ENCODE measurements around the gene TRAPPC3. TPM values are rescaled to one million over a fixed set of nuclear protein-coding genes. Genes with fewer than 3 reads are reported as not detected.

The TRAPPC3 gene
- total RNA-seq, 2 experiments from 2014 or later, result 50.3 to 60.4 TPM

DNA sequence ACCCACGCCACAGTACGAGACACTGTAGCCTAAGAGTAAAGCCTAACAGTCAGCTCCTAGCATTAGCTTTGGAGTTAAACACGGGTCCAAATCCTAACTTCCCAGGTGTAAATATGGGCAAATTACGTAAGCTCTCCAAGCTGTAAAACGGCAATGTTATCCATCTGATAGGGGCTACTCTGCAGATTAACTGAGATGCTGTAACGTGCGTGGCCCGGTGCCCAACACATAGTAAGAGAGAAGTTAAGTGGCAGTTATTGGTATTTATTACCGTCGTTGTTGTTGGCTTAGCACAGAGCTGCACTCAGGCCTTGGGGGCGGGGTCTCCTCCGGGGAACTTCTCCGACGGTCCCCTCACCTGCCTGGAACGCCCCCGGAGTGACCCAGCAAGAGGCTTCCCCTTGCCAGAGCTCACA, 457 bp downstream of the TRAPPC3 start:
- H4K20me1 ChIP-seq (ENCODE audit: insufficient read depth, low read length), result no peaks in the 10 kb centered on the region
- peak overlapping the region; percentile 97 for H3K4me3 ChIP-seq (ENCODE audit: low read depth, low read length, poor library complexity, severe bottlenecking)
- DNase-seq (ENCODE audit: low spot score), result no peak
- H3K9me2 ChIP-seq (ENCODE audit: insufficient read depth, low read length), result no peaks in the 10 kb centered on the region
- H3K27ac ChIP-seq (ENCODE audit: low read depth, low read length, poor library complexity, severe bottlenecking), result peak overlapping the region; percentile 49
- BruUV-seq (replicated peaks), result no TSS peak
- H3K79me2 ChIP-seq (ENCODE audit: insufficient read depth, low read depth, low read length), result peaks cover 24% of the 10 kb centered on the region; the same call in 1 of the 2 replicates
- H3K9me3 ChIP-seq (ENCODE audit: low read length), result peaks cover 15% of the 10 kb centered on the region; the same call in 1 of the 2 replicates
- TF ChIP-seq EZH2phosphoT487 (IDR thresholded peaks at IDR 0.05; ENCODE audit: borderline replicate concordance, low read depth, low read length), result no peak
- TF ChIP-seq, protein P1, sequence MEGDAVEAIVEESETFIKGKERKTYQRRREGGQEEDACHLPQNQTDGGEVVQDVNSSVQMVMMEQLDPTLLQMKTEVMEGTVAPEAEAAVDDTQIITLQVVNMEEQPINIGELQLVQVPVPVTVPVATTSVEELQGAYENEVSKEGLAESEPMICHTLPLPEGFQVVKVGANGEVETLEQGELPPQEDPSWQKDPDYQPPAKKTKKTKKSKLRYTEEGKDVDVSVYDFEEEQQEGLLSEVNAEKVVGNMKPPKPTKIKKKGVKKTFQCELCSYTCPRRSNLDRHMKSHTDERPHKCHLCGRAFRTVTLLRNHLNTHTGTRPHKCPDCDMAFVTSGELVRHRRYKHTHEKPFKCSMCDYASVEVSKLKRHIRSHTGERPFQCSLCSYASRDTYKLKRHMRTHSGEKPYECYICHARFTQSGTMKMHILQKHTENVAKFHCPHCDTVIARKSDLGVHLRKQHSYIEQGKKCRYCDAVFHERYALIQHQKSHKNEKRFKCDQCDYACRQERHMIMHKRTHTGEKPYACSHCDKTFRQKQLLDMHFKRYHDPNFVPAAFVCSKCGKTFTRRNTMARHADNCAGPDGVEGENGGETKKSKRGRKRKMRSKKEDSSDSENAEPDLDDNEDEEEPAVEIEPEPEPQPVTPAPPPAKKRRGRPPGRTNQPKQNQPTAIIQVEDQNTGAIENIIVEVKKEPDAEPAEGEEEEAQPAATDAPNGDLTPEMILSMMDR (conservative IDR thresholded peaks at IDR 0.05; ENCODE audit: low read length), result no peak
- peaks cover 52% of the 10 kb centered on the region for H3K4me1 ChIP-seq (ENCODE audit: insufficient read depth, low read length, poor library complexity, severe bottlenecking)
- POLR2A ChIA-PET, result interaction anchor here (1.0 to 1.9 kb wide), 6 partner anchors 13 to 120 kb away, joined by 3 to 13 read pairs (median 5); partner anchors contain the start of gene THRAP3
- H3K36me3 ChIP-seq (ENCODE audit: insufficient read depth, low read length), result peaks cover 20% of the 10 kb centered on the region
- intact Hi-C loops (cut with micrococcal nuclease; ENCODE audit: unreplicated experiment), result loop anchor here (1.0 to 5.0 kb wide), 7 partner anchors 39 to 272 kb away; partner anchors contain the start of genes SH3D21 and THRAP3
- CTCF ChIA-PET (ENCODE audit: unreplicated experiment), result interaction anchor here (1.2 to 1.9 kb wide), 2 partner anchors 39 to 137 kb away, joined by 6 to 16 read pairs; no protein-coding TSS in a partner anchor
- H2AFZ ChIP-seq (ENCODE audit: low read length), result peak overlapping the region; percentile 71
- peak overlapping the region; percentile 82 for H3K4me2 ChIP-seq (ENCODE audit: low read length)

DNA sequence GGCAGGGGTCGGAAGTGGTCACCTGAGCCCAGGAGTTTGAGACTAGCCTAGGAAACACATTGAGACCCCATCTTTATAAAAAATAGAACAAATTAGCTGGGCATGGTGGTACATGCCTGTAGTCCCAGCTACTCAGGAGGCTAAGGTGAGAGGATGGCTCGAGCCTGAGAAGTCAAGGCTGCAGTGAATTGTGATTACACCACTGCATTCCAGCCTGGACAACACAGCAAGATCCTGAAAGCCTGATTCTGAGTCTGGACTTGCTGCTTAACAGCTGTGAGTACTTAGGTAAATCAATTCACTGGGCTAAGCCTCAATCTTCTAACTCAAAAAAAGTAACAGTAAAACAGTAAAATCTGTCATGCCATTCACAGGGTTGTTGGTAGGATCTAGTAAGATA, 4.9 kb downstream of the TRAPPC3 start:
- ChIA-PET CTCF (ENCODE audit: unreplicated experiment) (interaction anchor here (0.7 kb wide), 1 partner anchor 13 kb away, joined by 3 read pairs; no protein-coding TSS in a partner anchor), POLR2A (interaction anchor here (0.9 kb wide), 1 partner anchor 141 kb away, joined by 3 read pairs; no protein-coding TSS in a partner anchor)
- no TSS peak for BruUV-seq (replicated peaks)
- H3K79me2 ChIP-seq (ENCODE audit: insufficient read depth, low read depth, low read length), result peaks cover 39% of the 10 kb centered on the region; the same call in 1 of the 2 replicates
- no peaks in the 10 kb centered on the region for H3K9me2 ChIP-seq (ENCODE audit: insufficient read depth, low read length)
- peaks cover 15% of the 10 kb centered on the region; the same call in 1 of the 2 replicates for H3K9me3 ChIP-seq (ENCODE audit: low read length)
- H3K36me3 ChIP-seq (ENCODE audit: insufficient read depth, low read length), result peaks cover 47% of the 10 kb centered on the region
- H2AFZ ChIP-seq (ENCODE audit: low read length), result no peak overlapping the region
- DNase-seq (ENCODE audit: low spot score), result no peak
- intact Hi-C loops (cut with micrococcal nuclease; ENCODE audit: unreplicated experiment), result no loop called here
- H3K4me1 ChIP-seq (ENCODE audit: insufficient read depth, low read length, poor library complexity, severe bottlenecking), result peaks cover 11% of the 10 kb centered on the region
- H3K4me3 ChIP-seq (ENCODE audit: low read depth, low read length, poor library complexity, severe bottlenecking), result no peak overlapping the region
- TF ChIP-seq, protein P1 (conservative IDR thresholded peaks at IDR 0.05; ENCODE audit: low read length), result no peak
- no peak for TF ChIP-seq EZH2phosphoT487 (IDR thresholded peaks at IDR 0.05; ENCODE audit: borderline replicate concordance, low read depth, low read length)
- no peaks in the 10 kb centered on the region for H4K20me1 ChIP-seq (ENCODE audit: insufficient read depth, low read length)
- no peak overlapping the region for H3K27ac ChIP-seq (ENCODE audit: low read depth, low read length, poor library complexity, severe bottlenecking)
- H3K4me2 ChIP-seq (ENCODE audit: low read length), result no peak overlapping the region

DNA sequence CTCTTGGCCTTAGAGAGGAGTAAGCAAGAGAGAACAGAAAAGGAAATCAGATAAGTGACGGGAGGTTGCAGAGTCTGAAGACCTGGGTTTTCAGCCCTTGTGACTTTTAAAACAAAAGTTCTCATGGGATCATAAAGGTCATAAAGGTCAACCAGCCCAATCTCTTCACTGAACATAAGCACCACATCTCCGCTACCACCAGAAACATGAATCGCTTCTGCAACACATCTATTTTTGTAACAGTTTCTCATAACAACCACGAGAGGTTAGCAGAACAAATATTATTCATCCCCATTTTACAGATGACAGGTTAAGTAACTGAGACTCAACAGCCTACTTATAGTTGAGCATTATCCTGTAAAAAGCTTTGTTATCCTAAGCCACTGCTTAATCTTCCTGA, 5.9 kb downstream of the TRAPPC3 start:
- H2AFZ ChIP-seq (ENCODE audit: low read length), result no peak overlapping the region
- H3K79me2 ChIP-seq (ENCODE audit: insufficient read depth, low read depth, low read length), result peaks cover 33% of the 10 kb centered on the region; the same call in 1 of the 2 replicates
- no peak overlapping the region for H3K27ac ChIP-seq (ENCODE audit: low read depth, low read length, poor library complexity, severe bottlenecking)
- no peaks in the 10 kb centered on the region for H4K20me1 ChIP-seq (ENCODE audit: insufficient read depth, low read length)
- peaks cover 7% of the 10 kb centered on the region for H3K4me1 ChIP-seq (ENCODE audit: insufficient read depth, low read length, poor library complexity, severe bottlenecking)
- BruUV-seq (replicated peaks), result no TSS peak
- H3K9me3 ChIP-seq (ENCODE audit: low read length), result peaks cover 15% of the 10 kb centered on the region; the same call in 1 of the 2 replicates
- H3K9me2 ChIP-seq (ENCODE audit: insufficient read depth, low read length), result no peaks in the 10 kb centered on the region
- H3K4me3 ChIP-seq (ENCODE audit: low read depth, low read length, poor library complexity, severe bottlenecking), result no peak overlapping the region
- intact Hi-C loops (cut with micrococcal nuclease; ENCODE audit: unreplicated experiment), result no loop called here
- POLR2A ChIA-PET, result interaction anchor here (0.5 kb wide), 1 partner anchor 165 kb away, joined by 4 read pairs; no protein-coding TSS in a partner anchor
- H3K4me2 ChIP-seq (ENCODE audit: low read length), result no peak overlapping the region
- CTCF ChIA-PET (ENCODE audit: unreplicated experiment), result no interaction called here
- peaks cover 55% of the 10 kb centered on the region for H3K36me3 ChIP-seq (ENCODE audit: insufficient read depth, low read length)
- no peak for TF ChIP-seq EZH2phosphoT487 (IDR thresholded peaks at IDR 0.05; ENCODE audit: borderline replicate concordance, low read depth, low read length)
- TF ChIP-seq, protein P1 (conservative IDR thresholded peaks at IDR 0.05; ENCODE audit: low read length), result no peak
- no peak for DNase-seq (ENCODE audit: low spot score)
